ENCODE results near the gene ZG16. TPM values are rescaled to one million over a fixed set of nuclear protein-coding genes. Genes with fewer than 3 reads are reported as not detected.

ZG16 gene
- total RNA-seq, 1 donor from 2014 or later = not detected

- H3K36me3 ChIP-seq = no peaks in the 10 kb centered on the region
- no peak overlapping the region for H3K4me3 ChIP-seq
- TF ChIP-seq, protein P1, sequence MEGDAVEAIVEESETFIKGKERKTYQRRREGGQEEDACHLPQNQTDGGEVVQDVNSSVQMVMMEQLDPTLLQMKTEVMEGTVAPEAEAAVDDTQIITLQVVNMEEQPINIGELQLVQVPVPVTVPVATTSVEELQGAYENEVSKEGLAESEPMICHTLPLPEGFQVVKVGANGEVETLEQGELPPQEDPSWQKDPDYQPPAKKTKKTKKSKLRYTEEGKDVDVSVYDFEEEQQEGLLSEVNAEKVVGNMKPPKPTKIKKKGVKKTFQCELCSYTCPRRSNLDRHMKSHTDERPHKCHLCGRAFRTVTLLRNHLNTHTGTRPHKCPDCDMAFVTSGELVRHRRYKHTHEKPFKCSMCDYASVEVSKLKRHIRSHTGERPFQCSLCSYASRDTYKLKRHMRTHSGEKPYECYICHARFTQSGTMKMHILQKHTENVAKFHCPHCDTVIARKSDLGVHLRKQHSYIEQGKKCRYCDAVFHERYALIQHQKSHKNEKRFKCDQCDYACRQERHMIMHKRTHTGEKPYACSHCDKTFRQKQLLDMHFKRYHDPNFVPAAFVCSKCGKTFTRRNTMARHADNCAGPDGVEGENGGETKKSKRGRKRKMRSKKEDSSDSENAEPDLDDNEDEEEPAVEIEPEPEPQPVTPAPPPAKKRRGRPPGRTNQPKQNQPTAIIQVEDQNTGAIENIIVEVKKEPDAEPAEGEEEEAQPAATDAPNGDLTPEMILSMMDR (IDR thresholded peaks at IDR 0.05; ENCODE audit: borderline replicate concordance) = no peak
- peaks cover 7% of the 10 kb centered on the region for H3K9me3 ChIP-seq (replicated peaks)
- no peak for DNase-seq
- no peaks in the 10 kb centered on the region for H3K4me1 ChIP-seq
- H3K27ac ChIP-seq (replicated peaks) = no peak overlapping the region
- intact Hi-C loops (cut with micrococcal nuclease) = no loop called here
- peaks cover 31% of the 10 kb centered on the region for H3K27me3 ChIP-seq (ENCODE audit: low read depth)
Observed at GRCh38 chr16:29742683-29743275, 35.3 kb upstream of the ZG16 start.

- TF ChIP-seq, protein P1 (IDR thresholded peaks at IDR 0.05; ENCODE audit: borderline replicate concordance) = no peak
- Histone ChIP-seq H3K4me1 (no peaks in the 10 kb centered on the region), H3K4me3 (no peak overlapping the region), H3K27me3 (ENCODE audit: low read depth) (peaks cover 31% of the 10 kb centered on the region), H3K9me3 (replicated peaks) (peaks cover 9% of the 10 kb centered on the region), H3K27ac (replicated peaks) (no peak overlapping the region), H3K36me3 (no peaks in the 10 kb centered on the region)
- intact Hi-C loops (cut with micrococcal nuclease) = no loop called here
- DNase-seq = no peak
Observed at GRCh38 chr16:29743475-29743826, 34.6 kb upstream of the ZG16 start.

GRCh38 chr16:29743827-29744531 lies 34.1 kb upstream of the ZG16 start:
- TF ChIP-seq, protein P1 (IDR thresholded peaks at IDR 0.05; ENCODE audit: borderline replicate concordance) = no peak
- no peak overlapping the region for H3K4me3 ChIP-seq
- H3K36me3 ChIP-seq = no peaks in the 10 kb centered on the region
- DNase-seq = no peak
- intact Hi-C loops (cut with micrococcal nuclease) = no loop called here
- no peaks in the 10 kb centered on the region for H3K4me1 ChIP-seq
- peaks cover 31% of the 10 kb centered on the region for H3K27me3 ChIP-seq (ENCODE audit: low read depth)
- peaks cover 4% of the 10 kb centered on the region for H3K9me3 ChIP-seq (replicated peaks)
- no peak overlapping the region for H3K27ac ChIP-seq (replicated peaks)

- Histone ChIP-seq H3K27ac (replicated peaks) (no peak overlapping the region), H3K9me3 (replicated peaks) (peaks cover 3% of the 10 kb centered on the region), H3K27me3 (ENCODE audit: low read depth) (peaks cover 31% of the 10 kb centered on the region), H3K4me3 (peak overlapping the region; percentile 48), H3K36me3 (no peaks in the 10 kb centered on the region), H3K4me1 (no peaks in the 10 kb centered on the region)
- TF ChIP-seq, protein P1 (IDR thresholded peaks at IDR 0.05; ENCODE audit: borderline replicate concordance) = no peak
- DNase-seq = no peak
- intact Hi-C loops (cut with micrococcal nuclease) = no loop called here
Observed at GRCh38 chr16:29744541-29745101, 33.4 kb upstream of the ZG16 start.

DNA sequence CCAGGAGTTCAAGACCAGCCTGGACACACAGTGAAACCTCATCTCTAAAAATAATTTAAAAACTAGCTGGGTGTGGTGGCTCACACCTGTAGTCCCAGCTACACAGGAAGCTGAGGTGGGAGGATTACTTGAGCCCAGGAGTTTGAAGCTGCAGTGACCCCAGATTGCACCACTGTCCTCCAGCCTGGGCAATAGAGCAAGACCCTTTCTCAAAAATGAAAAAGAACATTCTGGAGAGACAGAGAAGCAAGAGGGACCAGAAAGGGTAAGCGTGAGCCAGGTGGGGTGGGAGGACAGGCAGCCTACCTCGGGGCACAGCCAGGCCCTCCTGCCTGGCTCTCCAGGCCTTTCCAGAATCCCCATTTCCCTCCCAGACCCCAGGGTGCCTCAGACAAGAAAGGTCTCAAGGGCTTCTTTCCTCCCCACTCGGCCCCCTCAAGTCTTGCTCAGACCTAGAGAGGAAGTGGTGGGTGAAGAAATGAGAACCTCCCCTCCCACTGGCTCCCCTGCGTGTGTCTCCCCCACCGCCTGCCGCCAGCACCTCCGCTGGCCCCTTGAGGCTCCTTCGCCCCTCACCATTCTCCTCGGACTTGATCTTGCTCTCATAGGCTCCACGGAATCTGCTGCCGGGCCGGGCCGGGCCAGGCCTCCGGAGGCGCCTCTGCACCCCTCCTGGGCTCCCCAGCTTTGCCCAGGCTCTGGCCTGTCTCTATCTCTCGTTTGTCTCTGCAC lies 32.8 kb upstream of the ZG16 start:
- H3K27ac ChIP-seq (replicated peaks) = no peak overlapping the region
- no peaks in the 10 kb centered on the region for H3K36me3 ChIP-seq
- no peaks in the 10 kb centered on the region for H3K4me1 ChIP-seq
- intact Hi-C loops (cut with micrococcal nuclease) = no loop called here
- peak; percentile 20 for DNase-seq
- peak overlapping the region; percentile 48 for H3K4me3 ChIP-seq
- TF ChIP-seq, protein P1 (IDR thresholded peaks at IDR 0.05; ENCODE audit: borderline replicate concordance) = no peak
- peaks cover 31% of the 10 kb centered on the region for H3K27me3 ChIP-seq (ENCODE audit: low read depth)
- H3K9me3 ChIP-seq (replicated peaks) = peaks cover 3% of the 10 kb centered on the region
